HUES64 (cell line): ENCODE data around the gene CDH23.

Experiments used
- H3K27ac ChIP-seq: 2 replicates; pipeline ENCODE4 v1.7.0; 2013; ENCODE audit warnings: low read depth, low read length, inconsistent platforms
- H3K27me3 ChIP-seq: 2 replicates; pipeline ENCODE4 v1.6.1; 2013; ENCODE audit warnings: mild to moderate bottlenecking, low read length; ENCODE audit not compliant: insufficient read depth
- H3K36me3 ChIP-seq: 2 replicates; pipeline ENCODE4 v1.6.1; 2013; ENCODE audit warnings: mild to moderate bottlenecking, low read length; ENCODE audit not compliant: insufficient read depth
- H3K4me1 ChIP-seq: 2 replicates; pipeline ENCODE4 v1.6.1; 2013; ENCODE audit warnings: mild to moderate bottlenecking, low read length, moderate library complexity; ENCODE audit not compliant: insufficient read depth
- H3K4me3 ChIP-seq: 2 replicates; pipeline ENCODE4 v1.5.1; 2013; ENCODE audit warnings: mild to moderate bottlenecking, low read length, moderate library complexity
- H3K9ac ChIP-seq: 2 replicates; pipeline ENCODE4 v1.6.1; 2013; ENCODE audit warnings: mild to moderate bottlenecking, low read depth, low read length
- H3K9me3 ChIP-seq: 2 replicates; pipeline ENCODE4 v1.6.1; 2013; ENCODE audit warnings: low read depth, low read length; ENCODE audit not compliant: insufficient read depth
- WGBS: fragments of 150-250, 120-280 bp; methylation state at CpG from one replicate; pipeline ENCODE4 v1.1.7; 2013; ENCODE audit warnings: missing lambda C conversion rate; 5-methylcytosine and 5-hydroxymethylcytosine counted together

The CDH23 gene

DNA sequence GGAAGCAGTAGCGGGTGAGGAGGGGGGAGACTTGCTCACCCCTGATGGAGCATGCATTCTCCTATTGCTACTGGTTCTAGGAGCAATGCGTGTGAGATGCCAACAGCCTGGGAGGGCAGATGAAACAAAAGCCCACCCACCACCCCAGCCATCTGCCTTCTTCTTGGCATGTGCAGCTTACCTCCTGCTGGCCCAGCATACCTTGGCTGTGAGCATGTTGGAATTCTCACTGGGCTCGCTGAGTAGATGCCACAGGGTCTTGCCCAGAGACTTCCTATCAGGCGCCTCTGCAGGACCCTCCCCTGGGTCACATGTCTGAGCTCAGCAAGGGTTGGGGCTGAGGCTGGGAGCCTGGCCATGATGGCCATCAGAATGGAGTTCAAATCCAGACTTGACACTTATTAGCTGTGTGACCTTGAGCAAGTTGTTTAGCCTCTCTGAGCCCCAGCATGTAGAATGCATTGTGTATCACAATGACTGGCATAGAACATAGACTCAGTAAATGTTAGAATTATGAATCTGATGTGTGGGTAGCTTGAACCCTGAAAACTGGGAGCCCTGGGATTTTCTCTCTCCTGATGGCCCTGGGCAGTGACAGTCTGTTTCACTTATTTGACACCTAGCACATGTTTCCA is 38.2 kb downstream of the CDH23 start:
- no peaks in the 10 kb centered on the region for H3K4me1 ChIP-seq
- no peak overlapping the region for H3K27ac ChIP-seq
- H3K36me3 ChIP-seq = no peaks in the 10 kb centered on the region
- no peak overlapping the region for H3K9ac ChIP-seq
- 80% methylated on average over 4 of the region's 4 CpGs for WGBS
- H3K9me3 ChIP-seq = no peaks in the 10 kb centered on the region
- no peak overlapping the region for H3K4me3 ChIP-seq
- H3K27me3 ChIP-seq = no peaks in the 10 kb centered on the region

DNA sequence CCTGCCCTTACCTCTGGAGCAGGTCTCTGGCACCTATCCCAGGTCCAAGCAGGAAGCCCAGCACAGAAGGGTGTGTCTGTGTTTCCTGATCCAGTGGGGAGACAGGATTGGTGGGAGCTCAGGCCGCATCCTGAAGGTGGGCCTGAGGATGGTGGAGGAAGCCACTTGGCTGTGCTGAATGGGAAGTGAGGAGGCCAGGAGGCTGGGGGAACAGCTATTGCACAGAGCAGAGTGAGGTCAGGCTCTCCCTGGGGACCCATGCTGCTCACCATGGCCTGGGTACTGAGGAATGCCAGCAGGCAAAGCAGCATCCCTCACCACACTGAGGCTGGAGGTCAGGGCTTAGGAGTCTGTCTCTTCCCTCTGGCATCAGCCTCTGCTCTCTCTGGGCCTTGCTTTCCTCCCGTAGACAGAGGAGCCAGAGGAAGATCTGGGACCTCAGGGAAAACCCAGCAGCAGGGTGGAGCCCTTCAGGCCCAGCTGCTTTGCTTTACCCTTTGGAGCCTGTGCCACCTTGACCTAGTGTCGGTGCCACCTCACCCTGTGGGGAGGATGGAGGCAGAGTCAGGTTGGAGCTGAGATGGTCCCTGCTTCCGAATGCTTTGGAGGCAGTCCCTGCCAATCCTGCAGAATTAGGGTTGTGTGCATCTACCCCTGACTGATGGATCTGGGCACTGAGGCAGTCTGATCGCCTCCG is 39.0 kb downstream of the CDH23 start:
- no peaks in the 10 kb centered on the region for H3K27me3 ChIP-seq
- 86% methylated on average over 6 of the region's 6 CpGs for WGBS
- H3K4me3 ChIP-seq = no peak overlapping the region
- H3K4me1 ChIP-seq = no peaks in the 10 kb centered on the region
- H3K9ac ChIP-seq = no peak overlapping the region
- no peak overlapping the region for H3K27ac ChIP-seq
- H3K9me3 ChIP-seq = no peaks in the 10 kb centered on the region
- H3K36me3 ChIP-seq = no peaks in the 10 kb centered on the region

DNA sequence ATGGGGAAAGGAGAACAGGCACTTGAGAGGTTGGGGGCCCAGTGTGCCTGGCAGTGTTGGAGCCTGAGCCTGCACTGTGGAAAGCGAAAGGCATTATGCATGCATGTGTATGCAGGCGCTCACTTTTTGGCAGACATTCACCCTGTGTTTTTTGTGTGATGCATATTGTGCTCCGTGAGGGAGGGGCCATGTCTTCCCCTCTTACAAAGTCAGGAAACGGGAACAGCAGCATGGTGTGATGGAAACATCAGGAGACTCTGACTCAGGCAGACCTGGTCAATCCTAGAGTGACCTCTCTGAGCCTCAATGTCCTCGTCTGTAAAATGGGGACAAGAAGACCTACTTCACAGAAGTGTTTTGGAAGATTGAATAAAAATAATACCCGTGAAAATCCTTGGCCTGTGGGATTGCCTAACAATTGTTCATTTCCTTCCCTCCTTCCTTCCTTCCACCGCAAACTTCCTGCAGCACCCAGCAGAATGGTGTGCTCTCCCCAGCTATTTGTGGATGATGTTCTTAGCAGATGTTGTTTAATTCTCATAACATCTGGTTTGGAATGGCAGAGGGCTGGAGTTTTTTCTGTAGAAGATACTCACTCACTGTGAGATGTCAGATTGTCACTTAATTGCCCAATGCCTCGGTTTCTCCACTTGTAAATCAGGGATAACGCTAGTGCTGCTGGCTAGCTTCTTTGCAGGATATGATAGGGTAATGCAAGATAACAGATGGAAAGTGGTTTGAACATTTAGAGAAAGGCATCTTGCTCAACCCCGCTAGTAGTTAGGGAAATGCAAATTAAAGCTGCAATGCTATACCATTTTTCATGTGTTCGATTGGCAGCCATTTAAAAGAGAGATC is 39.8 kb downstream of the CDH23 start:
- Histone ChIP-seq H3K4me1 (no peaks in the 10 kb centered on the region), H3K9me3 (no peaks in the 10 kb centered on the region), H3K4me3 (no peak overlapping the region), H3K36me3 (no peaks in the 10 kb centered on the region), H3K9ac (no peak overlapping the region), H3K27me3 (no peaks in the 10 kb centered on the region), H3K27ac (no peak overlapping the region)
- WGBS = 89% methylated on average over 11 of the region's 11 CpGs

DNA sequence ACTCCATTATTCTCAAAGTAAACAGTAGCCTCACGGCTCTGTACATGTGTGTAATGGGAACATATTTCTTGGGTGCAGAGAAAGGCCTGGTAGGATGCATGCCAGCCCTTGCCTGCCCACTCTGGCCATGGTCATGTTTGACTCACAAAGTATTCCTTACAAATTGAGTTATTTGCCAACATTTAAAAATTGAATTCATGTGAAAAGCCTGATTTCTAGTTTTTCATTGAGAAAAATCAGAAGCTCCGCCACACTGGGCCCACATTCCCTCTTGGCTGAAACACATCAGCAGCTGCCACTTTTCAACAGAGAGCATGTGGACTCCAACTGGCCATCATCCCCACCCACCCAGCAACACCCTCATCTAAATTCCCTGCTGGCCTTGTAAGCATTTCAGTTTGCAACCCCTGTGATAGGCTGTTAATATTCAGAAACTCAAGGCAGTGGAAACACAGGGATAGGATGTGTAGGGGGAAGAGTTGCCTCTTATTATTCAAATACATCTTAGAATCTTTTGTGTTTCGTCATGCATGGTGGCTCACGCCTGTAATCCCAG is 40.9 kb downstream of the CDH23 start:
- no peak overlapping the region for H3K9ac ChIP-seq
- H3K27me3 ChIP-seq = no peaks in the 10 kb centered on the region
- no peaks in the 10 kb centered on the region for H3K36me3 ChIP-seq
- no peak overlapping the region for H3K27ac ChIP-seq
- no peak overlapping the region for H3K4me3 ChIP-seq
- H3K4me1 ChIP-seq = no peaks in the 10 kb centered on the region
- WGBS = 95% methylated on average over 4 of the region's 4 CpGs
- no peaks in the 10 kb centered on the region for H3K9me3 ChIP-seq

DNA sequence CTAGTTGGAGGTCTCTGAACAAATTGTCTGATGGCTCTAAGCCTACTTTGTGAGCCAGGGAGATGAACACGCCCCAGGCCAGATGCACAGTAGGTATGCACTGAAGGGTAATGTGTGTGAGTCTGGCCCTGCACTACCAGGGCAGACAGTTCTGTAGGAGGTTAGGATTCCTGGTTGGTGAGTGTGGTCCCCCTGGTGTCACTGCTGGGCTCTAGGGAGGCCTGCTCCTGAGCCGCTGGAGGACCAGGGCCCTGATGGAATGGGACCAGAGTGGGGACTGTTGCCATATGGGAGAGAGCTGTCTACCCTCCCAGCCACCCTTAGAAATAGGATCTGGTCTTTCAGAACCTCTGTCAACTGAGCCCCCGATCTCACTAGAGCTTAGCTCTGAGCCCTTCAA is 42.0 kb downstream of the CDH23 start:
- Histone ChIP-seq H3K36me3 (no peaks in the 10 kb centered on the region), H3K4me1 (peaks cover 2% of the 10 kb centered on the region; the same call in 1 of the 2 replicates), H3K9ac (no peak overlapping the region), H3K9me3 (no peaks in the 10 kb centered on the region), H3K27ac (no peak overlapping the region), H3K4me3 (no peak overlapping the region), H3K27me3 (no peaks in the 10 kb centered on the region)
- WGBS = 89% methylated on average over 3 of the region's 3 CpGs

DNA sequence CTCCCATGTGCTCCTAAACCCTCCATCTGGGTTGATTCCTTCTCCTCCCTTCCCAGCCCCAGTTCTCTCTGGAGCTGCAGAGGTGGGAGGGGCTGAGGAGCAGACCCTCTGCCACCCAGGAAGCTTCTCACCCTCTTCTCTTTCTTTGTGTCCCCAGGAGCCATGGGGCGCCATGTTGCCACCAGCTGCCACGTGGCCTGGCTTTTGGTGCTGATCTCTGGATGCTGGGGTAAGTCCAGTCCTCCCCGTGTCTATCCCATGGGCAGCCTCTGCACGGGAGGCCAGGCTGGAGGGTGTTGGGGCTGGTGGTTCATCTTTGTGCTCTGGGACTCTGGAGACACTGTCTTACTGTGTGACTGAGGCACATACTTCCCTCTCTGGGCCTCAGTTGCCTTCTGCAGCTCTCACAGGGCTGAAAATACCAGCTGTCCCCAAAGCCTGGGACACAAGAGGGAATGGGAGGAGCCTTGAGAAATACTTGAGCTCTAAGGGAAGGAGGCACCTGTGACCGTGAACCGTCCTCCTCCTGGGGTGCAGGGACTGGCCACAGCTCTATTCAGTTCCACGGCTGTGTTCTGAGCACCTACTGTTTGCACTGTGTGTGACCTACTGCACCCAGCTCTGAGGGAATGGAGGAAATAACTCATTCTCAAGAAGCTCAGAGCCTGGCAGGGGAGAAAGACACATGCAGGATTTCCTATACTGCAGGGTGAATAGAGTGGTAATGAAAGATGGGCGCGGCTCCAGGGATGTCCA is 43.1 kb downstream of the CDH23 start:
- Histone ChIP-seq H3K27me3 (no peaks in the 10 kb centered on the region), H3K9ac (no peak overlapping the region), H3K4me3 (no peak overlapping the region), H3K36me3 (no peaks in the 10 kb centered on the region), H3K27ac (no peak overlapping the region), H3K9me3 (no peaks in the 10 kb centered on the region), H3K4me1 (peaks cover 7% of the 10 kb centered on the region; the same call in 1 of the 2 replicates)
- WGBS = 89% methylated on average over 9 of the region's 9 CpGs

DNA sequence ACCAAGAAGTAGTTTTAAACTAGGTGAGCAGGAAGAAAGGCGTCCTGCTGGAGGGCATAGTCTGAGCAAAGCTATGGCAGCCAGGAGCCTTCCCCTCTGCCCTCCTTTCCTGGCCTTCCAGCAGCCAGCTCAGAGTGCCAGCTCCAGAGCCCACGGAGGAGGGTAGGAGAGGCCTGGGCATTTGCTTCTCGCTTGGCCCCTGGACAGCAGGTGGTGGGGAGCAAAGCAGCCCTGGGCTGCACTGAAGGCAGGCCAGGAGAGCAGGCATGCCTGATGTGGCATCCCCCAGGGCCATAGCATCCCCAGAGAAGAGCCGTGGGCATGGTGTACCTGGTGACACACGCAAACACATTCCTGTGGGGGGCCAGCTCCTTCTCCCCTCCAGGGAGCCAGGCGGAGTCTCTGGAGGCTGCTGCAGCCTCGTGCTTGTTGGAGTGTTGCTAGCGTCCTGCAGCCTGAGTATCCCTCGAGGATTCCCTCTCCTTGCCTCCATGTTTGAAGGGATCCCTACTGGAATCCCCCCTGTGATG is 43.9 kb downstream of the CDH23 start:
- Histone ChIP-seq H3K27ac (no peak overlapping the region), H3K9ac (no peak overlapping the region), H3K9me3 (no peaks in the 10 kb centered on the region), H3K4me3 (no peak overlapping the region), H3K36me3 (no peaks in the 10 kb centered on the region), H3K4me1 (peaks cover 7% of the 10 kb centered on the region; the same call in 1 of the 2 replicates), H3K27me3 (no peaks in the 10 kb centered on the region)
- WGBS = 83% methylated on average over 9 of the region's 9 CpGs

DNA sequence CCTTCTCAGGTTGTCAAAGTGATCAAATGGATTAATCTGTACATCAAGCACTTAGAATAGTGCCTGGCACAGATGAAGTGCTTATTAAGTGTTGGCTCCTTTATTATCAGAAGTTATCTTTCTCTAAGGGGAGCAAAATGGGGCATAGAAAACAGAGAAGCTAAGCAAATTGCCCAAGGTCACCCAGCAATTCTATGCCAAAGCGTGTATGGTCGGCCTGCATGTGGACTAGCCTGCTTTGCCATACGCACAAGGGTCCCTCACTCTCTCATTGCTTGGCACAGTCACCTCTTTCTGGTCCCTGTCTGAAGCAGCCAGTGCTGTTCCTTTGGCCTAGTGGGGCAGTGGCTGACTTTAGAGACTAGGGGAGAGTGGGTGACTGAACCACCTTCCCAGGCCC is 45.3 kb downstream of the CDH23 start:
- H3K4me3 ChIP-seq = no peak overlapping the region
- no peak overlapping the region for H3K9ac ChIP-seq
- no peaks in the 10 kb centered on the region for H3K9me3 ChIP-seq
- peaks cover 7% of the 10 kb centered on the region; the same call in 1 of the 2 replicates for H3K4me1 ChIP-seq
- H3K27ac ChIP-seq = no peak overlapping the region
- H3K36me3 ChIP-seq = no peaks in the 10 kb centered on the region
- no peaks in the 10 kb centered on the region for H3K27me3 ChIP-seq
- WGBS = 95% methylated on average over 3 of the region's 3 CpGs

DNA sequence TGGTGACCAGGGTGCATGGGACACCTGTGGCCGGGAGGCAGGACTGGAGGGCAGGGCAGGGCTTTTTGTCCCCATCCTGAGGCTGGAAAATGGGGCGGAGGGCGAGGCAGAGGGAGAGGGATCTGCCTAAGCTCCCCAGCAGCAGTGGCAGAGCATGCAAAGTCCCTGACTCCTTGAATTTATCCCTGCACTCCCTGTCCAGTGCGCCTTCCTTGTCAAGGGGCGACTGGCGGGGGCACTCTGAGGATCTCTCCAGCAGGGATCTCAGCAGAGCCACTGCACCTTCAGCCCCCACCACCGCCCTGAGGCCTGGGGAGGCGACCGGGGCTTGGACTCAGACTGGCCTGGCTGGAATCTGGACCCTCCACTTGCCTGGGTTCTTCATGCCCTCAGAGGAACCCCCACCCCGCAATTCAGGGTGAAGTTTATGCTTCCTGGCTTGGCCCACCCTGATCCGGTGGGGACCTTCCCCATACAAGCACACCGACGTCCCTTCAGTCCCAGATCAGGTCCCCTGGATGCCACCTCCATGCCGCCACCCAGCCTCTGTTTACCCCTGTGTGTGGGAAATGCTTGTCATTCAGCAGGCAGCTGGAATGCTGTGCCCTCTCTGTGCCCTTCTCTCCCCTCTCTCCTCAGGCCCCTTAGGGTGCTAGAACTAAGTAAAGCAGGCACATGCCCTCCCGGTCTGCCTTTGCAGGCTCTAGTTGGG is 46.3 kb downstream of the CDH23 start:
- Histone ChIP-seq H3K36me3 (no peaks in the 10 kb centered on the region), H3K9me3 (no peaks in the 10 kb centered on the region), H3K9ac (no peak overlapping the region), H3K27me3 (no peaks in the 10 kb centered on the region), H3K4me1 (peaks cover 7% of the 10 kb centered on the region; the same call in 1 of the 2 replicates), H3K27ac (no peak overlapping the region), H3K4me3 (no peak overlapping the region)
- 89% methylated on average over 15 of the region's 15 CpGs for WGBS

DNA sequence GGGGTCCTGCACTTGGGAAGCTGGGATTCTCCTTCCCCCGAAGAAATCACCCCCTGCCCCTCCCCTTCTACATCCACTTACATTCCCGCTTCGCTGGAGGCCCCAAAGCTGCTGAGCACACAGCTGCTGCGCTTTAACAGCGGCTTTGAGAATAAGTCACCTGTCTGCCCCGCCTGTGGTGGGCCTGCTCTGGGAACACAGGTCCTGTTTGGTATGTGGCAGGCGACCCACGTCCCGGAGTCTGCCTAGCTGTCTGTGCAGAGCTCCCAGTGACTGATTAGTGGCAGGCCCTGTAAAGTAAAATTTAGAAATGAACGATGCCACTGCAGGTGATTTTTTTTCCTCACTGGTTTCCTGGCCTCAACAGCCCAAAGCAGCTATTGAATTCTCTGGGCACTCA is 47.0 kb downstream of the CDH23 start:
- WGBS = 73% methylated on average over 10 of the region's 10 CpGs
- H3K4me3 ChIP-seq = no peak overlapping the region
- peak overlapping the region; percentile 15; the same call in 1 of the 2 replicates for H3K9ac ChIP-seq
- no peaks in the 10 kb centered on the region for H3K36me3 ChIP-seq
- H3K27me3 ChIP-seq = no peaks in the 10 kb centered on the region
- no peaks in the 10 kb centered on the region for H3K9me3 ChIP-seq
- no peak overlapping the region for H3K27ac ChIP-seq
- H3K4me1 ChIP-seq = peaks cover 7% of the 10 kb centered on the region; the same call in 1 of the 2 replicates
